Measurements from ENCODE around the gene MICALL1.
"Not testable (repeated sequence)": the region's sequence is repeated elsewhere in the genome, so short reads cannot be mapped to it uniquely, and the experiment has no call there.

MICALL1 gene

GRCh38 chr22:37961062-37961461 lies 55.0 kb downstream of the MICALL1 start:
- no peak for DNase-seq

GRCh38 chr22:37965940-37966664 lies 60.0 kb downstream of the MICALL1 start:
- DNase-seq: peak; percentile 31

GRCh38 chr22:37967147-37967546 lies 61.0 kb downstream of the MICALL1 start:
- no peak for DNase-seq

GRCh38 chr22:37967637-37968451 lies 61.7 kb downstream of the MICALL1 start:
- DNase-seq: no peak

- no peak for DNase-seq
These were observed 62.6 kb downstream of the MICALL1 start for GRCh38 chr22:37968452-37969251.

- no peak for DNase-seq
These were observed 64.8 kb downstream of the MICALL1 start for GRCh38 chr22:37970864-37971263.

- no peak for DNase-seq
These were observed 65.7 kb downstream of the MICALL1 start for GRCh38 chr22:37971475-37972434.

- DNase-seq: no peak
These were observed 66.4 kb downstream of the MICALL1 start for GRCh38 chr22:37972527-37972926.

- no peak for DNase-seq
These were observed 67.4 kb downstream of the MICALL1 start for GRCh38 chr22:37973271-37974170.

- no peak for DNase-seq
These were observed 69.1 kb downstream of the MICALL1 start for GRCh38 chr22:37975153-37975552.

GRCh38 chr22:37976022-37976421 lies 69.9 kb downstream of the MICALL1 start:
- DNase-seq: not testable (repeated sequence)

GRCh38 chr22:37976547-37976946 lies 70.5 kb downstream of the MICALL1 start:
- DNase-seq: no peak

- DNase-seq: no peak
These were observed 73.7 kb downstream of the MICALL1 start for GRCh38 chr22:37979782-37980181.

- DNase-seq: no peak
These were observed 75.3 kb downstream of the MICALL1 start for GRCh38 chr22:37981282-37982011.

- DNase-seq: no peak
These were observed 76.2 kb downstream of the MICALL1 start for GRCh38 chr22:37982151-37982785.

GRCh38 chr22:37982938-37983859 lies 77.1 kb downstream of the MICALL1 start:
- no peak for DNase-seq

- no peak for DNase-seq
These were observed 78.0 kb downstream of the MICALL1 start, which contains the start of gene SOX10 for GRCh38 chr22:37983860-37984791. TSS of gene SOX10 (minus strand) at chr22:37984555. CDS start at chr22:37983784, 771 bp downstream.

Measured in fibroblast of skin of back (primary cell).